Stimulated activated CD8-positive, alpha-beta memory T cell treated with anti-CD3 and anti-CD28 coated beads, Interleukin-2, amount 100 ng/mL, for 48 hours (primary cell): ENCODE data around the gene ZNF3.

Experiments used
- DNase-seq, 2 donors: peaks; one replicate each; pipeline ENCODE4 v3.0.0-alpha.2; 2020; ENCODE audit warnings: low read depth in 2 of 2

ZNF3 gene

GRCh38 chr7:100109521-100110163 lies 28.1 kb upstream of the ZNF3 start:
- no peak for DNase-seq

GRCh38 chr7:100107890-100108289 lies 26.4 kb upstream of the ZNF3 start:
- DNase-seq, result no peak

- DNase-seq, result no peak
These were observed 25.7 kb upstream of the ZNF3 start for GRCh38 chr7:100107125-100107737.

DNA sequence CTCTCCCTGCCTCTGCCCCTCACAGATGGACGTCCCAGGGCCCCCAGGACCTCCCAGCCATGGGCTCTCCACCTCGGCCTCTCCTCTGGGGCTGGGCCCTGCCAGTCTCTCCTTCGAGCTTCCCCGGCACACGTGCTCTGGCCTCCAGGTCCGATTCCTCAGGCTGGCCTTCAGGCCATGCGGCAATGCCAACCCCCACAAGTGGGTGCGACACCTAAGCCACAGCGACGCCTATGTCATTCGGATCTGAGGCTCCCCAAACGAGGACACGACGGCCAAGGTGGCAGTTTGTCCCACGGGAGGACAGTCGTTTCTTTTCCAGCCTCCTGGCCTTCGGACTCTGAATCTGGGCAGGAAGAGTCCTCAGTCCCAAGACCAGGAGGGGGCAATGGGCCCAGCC lies 25.1 kb upstream of the ZNF3 start:
- DNase-seq, result no peak

DNA sequence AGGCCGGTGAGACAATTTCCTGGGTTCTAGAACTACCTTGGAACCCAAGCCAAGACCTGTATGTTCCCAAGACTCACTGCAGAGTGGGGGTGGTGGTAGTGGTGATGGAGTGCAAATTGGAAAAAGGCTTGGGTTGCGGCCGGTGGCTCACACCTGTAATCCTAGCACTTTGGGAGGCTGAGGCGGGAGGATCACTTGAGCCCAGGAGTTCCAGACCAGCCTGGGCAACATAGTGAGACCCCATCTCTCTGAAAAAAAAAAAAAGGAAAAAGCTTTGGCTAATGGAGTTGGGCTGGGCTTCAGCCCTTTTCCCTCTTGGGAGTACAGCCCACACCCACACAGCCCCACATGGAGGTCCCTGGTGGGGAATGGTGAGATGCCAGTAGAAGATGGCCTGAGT lies 24.0 kb upstream of the ZNF3 start:
- no peak for DNase-seq

- no peak for DNase-seq
These were observed 21.7 kb upstream of the ZNF3 start for GRCh38 chr7:100102950-100103840.

GRCh38 chr7:100101016-100101862 lies 19.7 kb upstream of the ZNF3 start, which contains the start of the genes AP4M1 and MCM7:
AP4M1 (plus strand) TSS chr7:100101643; CDS start chr7:100101715, 72 bp downstream.
MCM7 (minus strand) TSS chr7:100101397; CDS start chr7:100101294, 103 bp downstream.
- DNase-seq, result peak; percentile 96 to 98

DNA sequence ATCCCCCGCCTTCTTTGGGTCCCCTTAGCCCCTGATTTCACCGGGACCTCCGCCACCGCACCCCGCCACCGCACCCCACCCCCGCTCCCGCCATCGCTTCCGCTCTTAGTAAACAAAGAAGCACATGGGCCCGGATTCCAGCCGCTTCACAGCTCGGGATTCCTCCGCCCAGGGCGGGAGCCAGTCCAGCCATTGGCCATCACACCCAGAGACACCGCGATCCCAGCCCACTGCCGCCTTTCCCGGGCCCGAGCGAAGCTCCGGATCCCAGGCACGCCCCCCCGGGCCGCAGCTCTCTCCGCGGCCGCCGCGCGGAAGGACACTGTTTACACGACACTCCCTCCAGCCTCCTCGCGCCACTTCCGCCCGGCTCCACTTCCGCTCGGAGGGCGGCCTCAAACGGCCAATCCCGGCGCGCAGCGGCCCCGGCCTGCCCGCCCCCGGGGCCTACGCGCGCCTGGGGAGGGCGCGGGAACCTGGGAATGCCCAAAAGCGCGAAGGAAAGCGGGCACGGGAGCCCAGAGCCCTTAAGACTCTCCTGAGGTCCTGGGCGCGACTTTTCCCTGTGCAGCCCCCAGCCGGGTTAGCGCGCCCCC lies 19.0 kb upstream of the ZNF3 start:
- DNase-seq, result peak; percentile 73 to 86

DNA sequence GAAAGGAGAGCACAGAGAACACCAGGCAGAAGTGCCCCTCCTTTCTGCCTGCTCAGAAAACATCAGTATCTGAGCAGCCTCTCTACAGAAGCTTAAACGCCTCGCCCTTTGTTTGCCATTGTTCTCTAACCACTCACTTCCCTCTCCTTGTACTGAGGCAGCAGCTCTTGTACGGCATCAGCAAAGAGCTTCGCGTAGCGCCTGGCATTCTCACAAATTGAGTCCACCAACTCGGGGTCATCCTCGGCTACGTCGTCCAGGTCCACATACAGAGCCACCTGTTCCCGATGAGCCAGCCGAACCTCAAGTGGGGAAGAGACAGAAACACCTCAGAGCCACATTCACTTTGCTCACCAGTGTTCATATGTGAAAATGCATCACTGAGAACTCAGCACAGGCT lies 17.9 kb upstream of the ZNF3 start:
- DNase-seq, result no peak

GRCh38 chr7:100098913-100099312 lies 17.4 kb upstream of the ZNF3 start:
- no peak for DNase-seq

GRCh38 chr7:100095704-100096103 lies 14.2 kb upstream of the ZNF3 start:
- no peak for DNase-seq

- DNase-seq, result no peak
These were observed 13.8 kb upstream of the ZNF3 start for GRCh38 chr7:100095289-100095688.

DNA sequence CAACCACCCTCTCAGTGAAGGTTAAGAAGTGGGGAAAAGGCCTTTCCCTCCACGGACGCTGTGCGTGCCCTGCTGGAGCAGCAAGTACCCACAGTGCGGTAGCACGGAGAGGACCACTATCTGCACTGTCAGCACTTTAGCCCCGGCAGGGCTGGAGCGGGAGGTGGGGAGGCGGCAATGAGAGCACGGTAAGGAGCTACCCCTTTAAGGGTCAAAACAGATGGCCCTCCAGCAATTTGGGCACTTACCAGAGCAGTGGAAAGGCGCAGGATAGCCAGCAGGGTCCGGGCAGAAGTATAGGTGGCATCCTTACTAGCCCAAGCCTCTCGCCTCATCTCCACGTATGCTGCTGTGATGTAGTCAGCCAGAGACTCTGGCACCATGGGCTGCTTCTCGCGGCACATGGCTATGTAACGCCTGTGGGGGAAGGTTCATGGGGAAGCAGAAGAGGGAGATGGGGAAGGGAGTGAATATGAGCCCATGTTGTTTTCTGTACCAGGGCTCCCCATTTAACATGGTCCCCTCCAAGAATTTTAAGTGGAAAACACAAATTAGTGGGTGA lies 12.5 kb upstream of the ZNF3 start:
- no peak for DNase-seq

DNA sequence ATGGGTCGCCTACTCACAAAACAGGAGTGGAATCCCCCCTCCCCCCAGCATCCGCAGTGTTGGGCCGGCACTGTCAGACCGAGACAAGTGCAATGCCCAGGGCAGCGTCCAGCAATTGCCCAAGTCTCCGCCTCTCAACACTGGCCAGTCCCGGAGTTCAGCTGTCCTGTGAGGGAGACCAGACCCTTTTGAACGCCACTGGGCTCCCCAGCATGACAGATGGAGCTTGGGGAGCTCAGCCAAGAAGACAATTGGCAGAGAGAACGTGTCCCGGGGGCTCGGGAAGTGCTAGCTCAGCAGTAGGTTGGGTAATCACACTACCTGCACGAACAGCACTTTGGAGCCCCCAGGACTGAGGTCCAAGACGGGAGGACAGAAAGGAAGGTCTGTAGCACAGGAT lies 12.0 kb upstream of the ZNF3 start:
- no peak for DNase-seq

DNA sequence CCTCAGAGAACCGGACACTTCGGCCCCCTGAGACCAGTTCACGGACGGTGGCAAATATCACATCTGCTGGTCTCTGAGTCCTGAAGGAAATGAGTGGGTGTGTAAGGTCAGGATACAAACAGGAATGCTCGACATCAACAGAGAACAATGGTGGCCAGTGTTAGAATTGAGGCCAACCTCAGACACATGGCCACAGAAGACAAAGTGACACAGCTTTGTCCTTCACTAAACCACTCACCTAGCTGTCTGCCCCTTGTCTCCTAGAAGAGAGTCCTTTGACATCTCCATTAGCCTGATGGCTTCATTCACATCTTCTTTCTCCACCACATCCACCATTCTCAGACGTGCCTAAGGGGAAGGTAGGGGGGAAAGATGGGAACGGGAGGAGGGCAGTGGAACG lies 11.5 kb upstream of the ZNF3 start:
- DNase-seq, result no peak

GRCh38 chr7:100091411-100092181 lies 10.1 kb upstream of the ZNF3 start:
- no peak for DNase-seq

DNA sequence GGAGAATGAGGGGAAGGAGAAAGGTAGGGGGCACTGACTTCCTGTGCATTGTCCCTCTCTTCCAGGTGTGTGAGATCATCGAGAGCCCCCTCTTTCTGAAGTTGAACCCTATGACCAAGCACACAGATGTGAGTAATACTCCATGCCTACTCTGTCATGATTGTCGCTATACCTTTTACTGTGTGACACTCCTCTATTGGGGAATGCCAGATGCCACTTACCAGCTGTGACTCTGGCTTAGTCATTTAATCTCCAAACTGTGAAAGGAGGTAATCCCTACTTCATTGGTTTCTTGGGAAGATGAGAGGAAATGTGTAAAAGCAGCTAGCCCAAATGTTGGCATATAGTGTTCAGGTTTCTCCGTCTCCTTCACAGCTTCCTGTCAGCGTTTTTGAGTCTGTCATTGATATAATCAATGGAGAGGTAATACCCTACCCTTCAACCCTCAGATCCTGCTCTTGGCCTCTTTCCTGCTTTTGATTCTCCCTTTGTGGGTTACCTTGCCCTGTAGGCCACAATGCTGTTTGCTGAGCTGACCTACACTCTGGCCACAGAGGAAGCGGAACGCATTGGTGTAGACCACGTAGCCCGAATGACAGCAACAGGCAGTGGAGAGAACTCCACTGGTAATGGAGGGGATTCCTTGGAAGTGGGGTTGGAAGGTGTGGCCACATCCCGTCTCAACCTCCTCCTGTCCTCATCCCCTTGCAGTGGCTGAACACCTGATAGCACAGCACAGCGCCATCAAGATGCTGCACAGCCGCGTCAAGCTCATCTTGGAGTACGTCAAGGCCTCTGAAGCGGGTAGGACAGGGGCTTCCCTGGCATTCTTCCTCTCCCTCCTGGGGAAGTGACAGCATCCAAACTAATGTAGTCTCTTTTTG lies 9.2 kb upstream of the ZNF3 start:
- no peak for DNase-seq

DNA sequence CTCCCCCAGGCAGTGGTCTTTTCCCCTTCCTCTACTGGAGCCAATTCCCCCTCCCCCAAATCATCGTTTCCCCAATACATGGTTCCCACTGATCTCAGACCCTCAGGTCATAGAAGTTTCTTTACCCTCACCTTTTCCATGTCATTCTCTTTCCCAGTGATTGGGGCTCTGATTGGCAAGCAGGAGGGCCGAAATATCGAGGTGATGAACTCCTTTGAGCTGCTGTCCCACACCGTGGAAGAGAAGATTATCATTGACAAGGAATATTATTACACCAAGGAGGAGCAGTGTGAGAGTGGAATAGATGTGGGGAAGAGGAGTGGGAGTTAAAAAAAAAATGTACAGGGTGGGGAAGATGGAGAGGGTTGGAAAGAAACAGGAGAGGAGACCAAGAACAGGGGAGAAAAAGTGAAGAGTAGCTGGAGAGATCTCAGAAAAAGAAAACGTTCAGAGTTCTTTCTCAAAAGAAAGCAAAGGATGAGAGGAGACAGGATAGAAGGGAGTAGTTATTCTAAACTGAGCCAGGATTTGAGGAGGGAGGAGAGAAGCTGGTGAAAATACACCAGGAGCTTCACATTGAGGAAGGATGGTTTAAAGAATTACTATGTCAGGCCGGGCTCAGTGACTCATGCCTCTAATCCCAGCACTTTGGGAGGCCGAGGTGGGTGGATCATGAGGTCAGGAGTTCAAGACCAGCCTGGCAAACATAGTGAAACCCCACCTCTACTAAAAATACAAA lies 8.1 kb upstream of the ZNF3 start:
- no peak for DNase-seq
